T-helper 1 cell (primary cell): Measurements from ENCODE around the gene CTSH.

Experiments used
- DNase-seq, 5 donors: peaks; one replicate each; pipeline ENCODE4 v3.0.0-alpha.2; 2012 to 2020
- total RNA-seq, 4 donors: gene quantifications; one replicate each; lab custom pipeline; 2026; lab: John Stamatoyannopoulos, UW

Gene CTSH
- total RNA-seq = 8.8 to 13.2 (median 11.0) reads per million in 4 donors

DNA sequence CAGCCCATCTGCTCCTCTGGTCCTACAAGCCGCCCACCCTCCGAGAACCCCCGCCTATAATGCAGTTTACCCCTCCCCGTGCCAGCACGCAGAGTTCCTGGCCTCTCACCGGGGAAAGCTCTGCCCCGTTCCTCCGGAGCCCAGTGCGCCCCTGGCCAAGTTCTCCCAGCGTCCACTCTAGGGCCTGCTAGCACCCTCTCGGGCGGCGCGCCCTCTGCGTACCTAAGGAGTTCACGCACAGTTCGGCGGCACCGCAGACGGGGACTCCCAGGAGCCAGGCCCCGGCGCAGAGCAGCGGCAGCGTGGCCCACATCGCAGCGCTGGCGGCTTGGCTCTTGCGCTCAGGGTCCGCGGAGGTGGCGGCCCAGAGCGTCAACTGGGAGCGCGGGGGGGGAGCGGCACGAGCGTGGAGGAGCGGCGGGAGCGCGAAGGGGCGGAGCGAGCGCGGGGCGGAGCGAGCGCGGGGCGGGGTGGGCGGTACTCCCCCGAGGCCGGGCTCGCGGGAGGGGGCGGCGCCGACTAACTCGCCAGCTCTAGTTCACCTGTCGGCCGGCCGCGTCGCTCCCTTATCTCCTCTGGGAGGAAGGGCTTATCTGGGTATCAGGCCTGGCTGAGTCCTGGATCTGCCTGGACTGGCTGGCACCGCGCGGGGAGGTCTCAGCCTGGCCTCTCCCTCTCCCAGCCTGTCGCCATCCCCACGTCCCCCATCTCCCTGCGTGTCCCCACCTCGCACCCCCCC is at the start of gene CTSH:
Gene CTSH (minus strand): TSS at position 378 of the 739 bp plus-strand sequence. CDS start 65 bp downstream, at position 313.
- peak; percentile 56 to 76 (median 69) for DNase-seq

- DNase-seq = no peak
These were observed 49.2 kb upstream of the CTSH start for GRCh38 chr15:78993931-78994530.

GRCh38 chr15:78993257-78993930 is 48.5 kb upstream of the CTSH start:
- DNase-seq = no peak

DNA sequence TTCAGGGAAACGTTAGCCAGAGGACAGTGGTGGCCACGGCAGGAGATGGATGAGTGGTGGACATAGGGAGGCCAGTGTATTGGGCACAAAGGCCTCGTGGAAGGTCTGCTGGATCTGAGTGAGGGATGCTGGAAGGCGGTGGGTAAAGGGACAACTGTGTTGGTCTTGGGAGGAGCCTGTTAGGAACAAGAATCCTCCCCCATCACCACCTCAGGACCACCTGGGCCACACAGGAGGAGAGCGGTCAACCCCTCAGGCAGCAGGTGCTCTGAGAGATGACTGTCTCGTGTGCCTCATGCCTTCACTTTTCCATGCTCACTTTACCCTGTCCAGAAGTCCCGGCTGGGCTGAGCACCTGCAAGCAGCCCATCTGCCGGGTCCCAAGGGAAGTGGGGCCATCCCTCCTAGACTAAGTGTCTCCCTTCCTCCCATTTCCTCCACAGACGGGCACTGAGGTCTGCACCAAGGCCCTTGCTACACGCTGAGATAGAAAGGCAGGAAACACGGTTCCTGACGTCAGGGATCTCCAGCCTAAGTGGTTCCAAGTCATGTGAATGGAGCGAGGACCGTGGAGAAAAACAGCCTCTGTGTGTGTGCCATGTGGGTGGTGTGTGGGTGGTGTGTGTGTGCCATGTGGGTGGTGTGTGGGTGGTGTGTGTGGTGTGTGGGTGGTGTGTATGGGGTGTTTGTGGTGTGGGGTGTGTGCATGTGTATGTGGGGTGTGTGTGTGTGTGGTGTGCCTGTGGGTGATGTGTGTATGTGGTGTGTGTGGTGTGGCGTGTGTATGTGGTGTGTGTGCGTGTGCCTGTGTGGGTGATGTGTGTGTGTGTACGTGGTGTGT is 47.8 kb upstream of the CTSH start:
- no peak for DNase-seq

DNA sequence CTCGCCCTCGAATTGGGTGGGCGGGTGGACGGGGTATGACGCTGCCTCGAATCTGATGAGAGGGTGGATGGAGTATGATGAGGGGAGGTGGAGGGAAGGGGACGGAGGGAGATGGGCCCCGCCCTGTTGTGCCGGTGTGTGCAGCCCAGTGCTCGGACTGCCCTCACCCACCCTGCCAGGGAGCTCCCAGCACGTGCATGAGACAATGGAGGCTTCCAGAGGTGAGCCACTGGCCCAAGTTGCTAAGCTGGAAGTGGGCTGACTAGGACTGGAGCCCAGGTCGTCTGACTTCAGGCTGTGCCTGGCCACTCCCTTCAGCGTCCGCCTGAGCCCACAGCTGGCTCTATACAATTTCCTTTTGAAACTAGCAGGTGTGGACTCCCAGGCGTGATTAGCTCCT is 47.0 kb upstream of the CTSH start:
- no peak for DNase-seq

DNA sequence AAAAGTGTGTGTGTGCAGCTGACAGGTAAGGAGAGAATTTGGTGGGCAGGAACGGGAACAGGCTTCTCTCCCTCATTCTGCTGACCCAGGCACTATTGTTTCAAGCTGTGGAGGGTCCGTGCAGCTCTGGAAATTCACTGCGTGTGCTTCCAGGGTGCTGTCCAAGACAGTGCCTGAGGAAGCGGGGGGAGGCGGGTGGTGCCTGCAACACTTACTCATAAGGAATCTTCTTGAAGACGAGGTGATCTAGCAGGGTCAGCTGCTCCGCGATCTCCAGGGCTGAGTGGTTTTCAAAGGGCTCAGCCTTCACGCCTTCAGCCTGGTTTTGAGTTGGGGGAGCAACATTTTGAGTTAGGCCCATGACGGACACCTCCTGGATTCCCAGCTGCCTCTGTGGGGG is 46.6 kb upstream of the CTSH start:
- DNase-seq = no peak

DNA sequence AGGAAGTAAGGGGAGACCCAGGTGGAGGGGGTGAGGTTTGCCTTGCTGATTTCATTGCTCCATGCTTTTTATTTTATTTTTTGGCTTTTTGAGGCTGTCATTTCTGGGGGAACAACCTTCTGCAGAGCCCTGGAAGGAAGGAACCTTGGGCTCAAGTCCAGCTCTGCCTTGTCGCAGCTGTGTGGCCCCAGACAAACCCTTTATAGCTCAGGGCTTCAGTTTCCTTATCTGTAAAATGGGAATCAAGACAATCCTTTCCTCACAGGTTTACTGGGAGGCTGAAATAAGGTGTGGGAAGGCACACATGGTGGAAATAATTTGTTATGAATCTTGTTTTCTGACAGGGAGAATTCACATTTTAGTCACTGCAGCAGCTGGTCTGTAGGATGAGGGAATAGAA is 45.4 kb upstream of the CTSH start:
- DNase-seq = no peak

DNA sequence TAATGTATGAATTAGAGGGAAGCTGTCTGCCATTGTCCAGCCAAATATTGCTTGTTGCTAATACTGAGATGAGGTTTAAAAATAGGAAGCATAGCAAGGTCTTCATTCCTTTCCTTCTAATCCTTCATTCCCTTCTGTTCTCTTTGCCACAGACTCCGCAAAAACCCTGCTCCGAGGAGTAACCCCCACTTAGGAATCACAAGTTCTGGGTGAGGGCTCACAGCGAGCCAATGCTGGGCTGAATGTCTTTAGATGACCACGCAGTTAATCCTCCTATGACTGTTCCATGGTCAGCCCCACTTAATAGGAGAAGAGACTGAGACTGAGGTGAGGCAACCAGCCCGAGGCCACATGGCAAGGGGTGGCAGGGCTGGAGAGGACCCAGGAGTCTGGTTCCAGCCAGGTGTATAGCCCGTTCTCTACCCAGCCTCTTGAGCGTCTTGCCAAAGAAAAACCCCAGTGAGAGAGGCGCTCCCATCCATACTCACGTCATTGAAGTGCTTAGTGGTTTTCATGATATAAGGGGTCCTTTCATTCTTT is 44.9 kb upstream of the CTSH start:
- no peak for DNase-seq

GRCh38 chr15:78988361-78988911 is 43.6 kb upstream of the CTSH start:
- peak in 1 of 5 donors; percentile 7 for DNase-seq

- DNase-seq = no peak
These were observed 42.9 kb upstream of the CTSH start for GRCh38 chr15:78987556-78988360.

- no peak for DNase-seq
These were observed 41.1 kb upstream of the CTSH start for GRCh38 chr15:78985859-78986475.

- DNase-seq = no peak
These were observed 39.2 kb upstream of the CTSH start for GRCh38 chr15:78984041-78984440.

- no peak for DNase-seq
These were observed 38.5 kb upstream of the CTSH start for GRCh38 chr15:78983146-78983918.

DNA sequence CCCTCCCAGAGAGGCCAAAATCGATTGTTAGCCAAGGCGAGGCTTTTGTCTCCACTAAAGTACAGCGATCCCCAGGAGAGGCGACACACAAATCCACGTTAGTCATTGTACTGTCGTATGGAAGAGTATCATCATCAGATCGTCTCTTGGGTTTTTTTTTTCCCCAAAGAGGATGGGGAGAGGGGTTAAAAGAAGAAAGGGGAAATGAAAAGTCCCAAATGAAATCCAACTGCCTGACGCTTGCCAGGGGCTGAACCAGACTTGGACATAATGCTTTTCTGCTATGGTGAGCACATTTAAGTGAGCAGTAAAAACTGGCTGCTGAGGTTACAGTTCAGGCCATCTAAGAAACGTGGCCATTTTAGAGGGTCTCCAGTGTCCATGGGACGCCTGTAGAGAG is 37.9 kb upstream of the CTSH start:
- DNase-seq = no peak

DNA sequence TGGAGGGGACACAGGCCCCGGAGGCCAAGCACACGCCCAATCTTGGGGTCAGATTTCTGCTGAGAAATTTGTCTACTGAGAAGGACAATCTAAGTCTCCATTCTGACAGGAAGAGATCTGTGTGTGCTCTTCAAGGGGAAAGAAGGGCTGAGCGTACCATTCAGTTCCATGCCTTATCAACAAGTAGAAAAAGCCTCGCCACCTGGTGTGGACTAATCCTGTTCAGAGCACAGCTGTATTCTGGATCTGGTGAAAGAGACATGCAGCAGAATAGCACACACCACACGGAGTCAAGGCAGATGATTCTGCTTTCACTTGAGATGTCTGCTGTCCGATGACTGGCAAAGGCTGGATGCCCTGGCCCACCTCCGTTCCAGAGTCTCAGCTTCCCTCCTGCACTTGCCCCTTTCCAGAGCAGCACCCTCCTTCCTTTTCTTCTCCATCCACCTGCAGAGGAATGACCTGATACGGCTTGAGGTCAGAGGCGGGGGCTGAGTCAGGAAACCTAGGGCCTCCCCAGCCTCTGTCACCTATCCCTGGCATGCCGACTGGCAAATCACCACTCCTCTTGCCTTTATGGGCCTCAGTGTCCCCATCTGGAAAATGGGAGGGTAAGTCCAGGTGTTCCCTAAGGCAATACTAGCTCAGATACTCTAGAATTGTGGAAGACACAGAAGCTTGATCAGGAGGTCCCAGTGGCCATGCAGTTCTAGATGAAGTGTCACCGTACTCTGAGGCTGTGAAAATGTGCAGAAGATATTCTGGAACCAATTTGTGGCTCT is 36.9 kb upstream of the CTSH start:
- DNase-seq = no peak

- DNase-seq = peak in 1 of 5 donors; percentile 25
These were observed 34.8 kb upstream of the CTSH start for GRCh38 chr15:78979456-78980320.

DNA sequence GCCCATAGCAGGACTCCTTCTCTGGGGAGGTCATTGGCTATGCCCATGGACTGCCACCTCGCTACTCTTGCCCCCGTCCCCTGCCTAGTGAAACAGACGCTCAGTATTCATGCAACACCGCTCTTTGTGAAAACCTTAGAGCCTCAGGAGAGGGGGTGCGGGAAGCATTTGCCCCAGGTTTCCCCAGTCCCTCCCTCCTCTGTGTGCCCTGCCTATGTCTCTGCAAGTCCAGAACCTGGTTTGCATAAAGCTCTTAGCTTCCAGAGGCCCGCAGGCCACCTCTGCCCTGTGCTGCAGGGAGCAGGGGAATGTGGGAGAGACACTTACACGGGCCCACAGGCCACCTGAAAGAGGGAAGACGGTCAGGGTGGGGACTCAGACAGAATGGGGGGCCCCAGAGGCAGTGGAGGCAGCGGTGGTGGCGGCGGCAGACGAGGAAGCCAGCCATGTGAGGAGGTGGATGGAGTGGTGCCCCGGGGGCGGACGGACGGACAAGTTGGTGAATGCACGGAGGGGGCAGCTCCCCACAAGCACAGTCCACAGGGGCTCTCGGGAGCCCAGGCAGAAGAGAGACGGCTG is 33.8 kb upstream of the CTSH start:
- no peak for DNase-seq
